Esophagus squamous epithelium (tissue), 5 donors: ENCODE data around the gene GLDN. TPM values are rescaled to one million over a fixed set of nuclear protein-coding genes. Genes with fewer than 3 reads are reported as not detected.

Experiments used
- DNase-seq: peaks from one replicate; lab custom pipeline; 2025; lab: John Stamatoyannopoulos, UW
- H3K27ac ChIP-seq, 4 donors: fragments of 200-600 bp; sonication (generic); one replicate each; pipeline ENCODE4 v1.5.1; 2016 to 2019; ENCODE audit warnings: mild to moderate bottlenecking in 1 of 4
- H3K27me3 ChIP-seq, 4 donors: fragments of 200-600 bp; sonication (generic); 1 replicate in 3 of 4; 2 replicates in 1 of 4; pipeline versions ENCODE4 v1.5.1 to v1.6.0; 2017 to 2021; ENCODE audit warnings: antibody characterized with exemption in 1 of 4
- H3K36me3 ChIP-seq, 3 donors: fragments of 200-600 bp; sonication (generic); one replicate each; pipeline ENCODE4 v1.5.1; 2016 to 2019
- H3K4me1 ChIP-seq, 3 donors: fragments of 200-600 bp; sonication (generic); one replicate each; pipeline ENCODE4 v1.5.1; 2017 to 2019
- H3K4me3 ChIP-seq, 4 donors: fragments of 200-600 bp; sonication (generic); 1 replicate in 3 of 4; 2 replicates in 1 of 4; pipeline ENCODE4 v1.5.1; 2016 to 2019; ENCODE audit warnings: mild to moderate bottlenecking in 2 of 4, moderate library complexity in 1 of 4
- H3K9me3 ChIP-seq, 3 donors: fragments of 200-600 bp; sonication (generic); one replicate each; pipeline ENCODE4 v1.5.1; 2016 to 2019
- CTCF ChIP-seq, 6 experiments: fragments of 450-650 bp in 4 of 6; fragments of 200-600 bp in 2 of 6; sonication (generic) in 2 of 6; IDR thresholded peaks; one replicate each; pipeline ENCODE4 v1.5.1; 2016 to 2019; ENCODE audit warnings: antibody characterized with exemption in 6 of 6, mild to moderate bottlenecking in 4 of 6, moderate library complexity in 4 of 6
- POLR2A ChIP-seq, 4 donors: fragments of 450-650 bp; IDR thresholded peaks; one replicate each; pipeline ENCODE4 v1.6.1; 2017; ENCODE audit warnings: antibody characterized with exemption in 4 of 4, mild to moderate bottlenecking in 4 of 4, moderate library complexity in 3 of 4
- WGBS, 2 donors: methylation state at CpG; one replicate each; pipeline ENCODE4 v1.1.5; 2018; 5-methylcytosine and 5-hydroxymethylcytosine counted together
- intact Hi-C: fragments of 100-400 bp; cut with DNase I; formaldehyde crosslinking; loops from one replicate; pipeline ENCODE4 v1.15.0; 2022
- total RNA-seq, 4 donors: library from RNA; depleted of rRNA; stranded (reverse); fragments of >200 nt; gene quantifications; one replicate each; pipeline ENCODE4 v1.1.0, GENCODE V29; 2016
- donor health status: DM: yes; HTN: yes; CAD: no.

GLDN gene
- total RNA-seq, 4 donors from 2014 or later = 0.31 to 2.1 (median 0.74) TPM

- TF ChIP-seq CTCF (IDR thresholded peaks at IDR 0.05) (no peak), POLR2A (IDR thresholded peaks at IDR 0.05) (no peak)
- WGBS, 2 donors = 75 to 78% methylated on average over 1 of the region's 1 CpG
- Histone ChIP-seq H3K9me3 (no peaks in the 10 kb centered on the region), H3K27me3 (no peaks in the 10 kb centered on the region), H3K4me1 (no peaks in the 10 kb centered on the region), H3K4me3 (no peak overlapping the region), H3K36me3 (no peaks in the 10 kb centered on the region), H3K27ac (no peak overlapping the region)
- DNase-seq = no peak
- intact Hi-C loops = no loop called here
These were observed 83.3 kb downstream of the GLDN start for GRCh38 chr15:51424780-51425179.

- no peaks in the 10 kb centered on the region for H3K4me1 ChIP-seq
- H3K27ac ChIP-seq = no peak overlapping the region
- WGBS, 2 donors = 18 to 29% methylated on average over 1 of the region's 1 CpG
- no peaks in the 10 kb centered on the region for H3K27me3 ChIP-seq
- H3K4me3 ChIP-seq = no peak overlapping the region
- H3K36me3 ChIP-seq = no peaks in the 10 kb centered on the region
- no peaks in the 10 kb centered on the region for H3K9me3 ChIP-seq
- no peak for DNase-seq
- TF ChIP-seq POLR2A (IDR thresholded peaks at IDR 0.05) (no peak), CTCF (IDR thresholded peaks at IDR 0.05) (no peak)
- intact Hi-C loops = no loop called here
These were observed 84.1 kb downstream of the GLDN start for GRCh38 chr15:51425517-51426040.

- H3K36me3 ChIP-seq = no peaks in the 10 kb centered on the region
- no peak overlapping the region for H3K4me3 ChIP-seq
- DNase-seq = no peak
- TF ChIP-seq CTCF (IDR thresholded peaks at IDR 0.05) = no peak
- no peak for TF ChIP-seq POLR2A (IDR thresholded peaks at IDR 0.05)
- H3K4me1 ChIP-seq = no peaks in the 10 kb centered on the region
- no peaks in the 10 kb centered on the region for H3K27me3 ChIP-seq
- whole genome bisulfite sequencing, 2 donors = 74 to 76% methylated on average over 2 of the region's 2 CpGs
- intact Hi-C loops = no loop called here
- no peak overlapping the region for H3K27ac ChIP-seq
- H3K9me3 ChIP-seq = no peaks in the 10 kb centered on the region
These were observed 97.1 kb downstream of the GLDN start for GRCh38 chr15:51438526-51438925.

GRCh38 chr15:51443282-51443914 is 101.9 kb downstream of the GLDN start:
- intact Hi-C loops = no loop called here
- TF ChIP-seq POLR2A (IDR thresholded peaks at IDR 0.05) = no peak
- TF ChIP-seq CTCF (IDR thresholded peaks at IDR 0.05) = no peak
- H3K4me1 ChIP-seq = no peaks in the 10 kb centered on the region
- no peak overlapping the region for H3K4me3 ChIP-seq
- WGBS, 2 donors = 71% methylated on average over 2 of the region's 4 CpGs; no CpG with 5 or more reads in 1 of the 2 donors
- H3K27me3 ChIP-seq = no peaks in the 10 kb centered on the region
- no peaks in the 10 kb centered on the region for H3K9me3 ChIP-seq
- DNase-seq = no peak
- no peak overlapping the region for H3K27ac ChIP-seq
- peaks cover 0 to 13% (median 0%) of the 10 kb centered on the region in 3 donors for H3K36me3 ChIP-seq

GRCh38 chr15:51444112-51444511 is 102.7 kb downstream of the GLDN start:
- DNase-seq = no peak
- intact Hi-C loops = no loop called here
- no peak for TF ChIP-seq POLR2A (IDR thresholded peaks at IDR 0.05)
- TF ChIP-seq CTCF (IDR thresholded peaks at IDR 0.05) = no peak

More at GRCh38 chr15:51444112-51444511, 102.7 kb downstream of the GLDN start:
- H3K4me1 ChIP-seq = no peaks in the 10 kb centered on the region
- peaks cover 0 to 20% (median 0%) of the 10 kb centered on the region in 3 donors for H3K36me3 ChIP-seq
- H3K4me3 ChIP-seq = no peak overlapping the region
- no peaks in the 10 kb centered on the region for H3K27me3 ChIP-seq
- no peak overlapping the region for H3K27ac ChIP-seq
- no peaks in the 10 kb centered on the region for H3K9me3 ChIP-seq
- 90 to 93% methylated on average over 1 of the region's 1 CpG for WGBS, 2 donors
